Measurements from ENCODE around the gene RPL21.
"Not testable (repeated sequence)": the region's sequence is repeated elsewhere in the genome, so short reads cannot be mapped to it uniquely, and the experiment has no call there.

The RPL21 gene

GRCh38 chr13:27293076-27293691 is 41.8 kb downstream of the RPL21 start:
- no peak for DNase-seq

GRCh38 chr13:27293873-27294515 is 42.6 kb downstream of the RPL21 start:
- no peak for DNase-seq

- DNase-seq, result peak; percentile 27
Observed at GRCh38 chr13:27295096-27295495, 43.7 kb downstream of the RPL21 start.

- DNase-seq, result no peak
Observed at GRCh38 chr13:27295660-27296059, 44.3 kb downstream of the RPL21 start.

GRCh38 chr13:27296496-27296895 is 45.1 kb downstream of the RPL21 start:
- DNase-seq, result no peak

GRCh38 chr13:27298849-27299248 is 47.5 kb downstream of the RPL21 start:
- no peak for DNase-seq

GRCh38 chr13:27300406-27300805 is 49.0 kb downstream of the RPL21 start:
- DNase-seq, result not testable (repeated sequence)

GRCh38 chr13:27300941-27301586 is 49.7 kb downstream of the RPL21 start:
- DNase-seq, result no peak

GRCh38 chr13:27302643-27303262 is 51.4 kb downstream of the RPL21 start:
- DNase-seq, result no peak

- no peak for DNase-seq
Observed at GRCh38 chr13:27304099-27304498, 52.7 kb downstream of the RPL21 start.

- DNase-seq, result no peak
Observed at GRCh38 chr13:27304611-27305010, 53.3 kb downstream of the RPL21 start.

All from activated CD8-positive, alpha-beta memory T cell treated with anti-CD3 and anti-CD28 coated beads, Interleukin-2, amount 50 U/mL, for 4 hours (primary cell).